ENCODE measurements around the gene GPC6. TPM values are rescaled to one million over a fixed set of nuclear protein-coding genes. Genes with fewer than 3 reads are reported as not detected.

GPC6 gene
- total and polyA plus RNA-seq, 4 donors, result 5.9 to 29.1 (median 18.2) TPM

GRCh38 chr13:93190006-93190405, 36.6 kb upstream of the GPC6 start:
- TF ChIP-seq, protein P1, sequence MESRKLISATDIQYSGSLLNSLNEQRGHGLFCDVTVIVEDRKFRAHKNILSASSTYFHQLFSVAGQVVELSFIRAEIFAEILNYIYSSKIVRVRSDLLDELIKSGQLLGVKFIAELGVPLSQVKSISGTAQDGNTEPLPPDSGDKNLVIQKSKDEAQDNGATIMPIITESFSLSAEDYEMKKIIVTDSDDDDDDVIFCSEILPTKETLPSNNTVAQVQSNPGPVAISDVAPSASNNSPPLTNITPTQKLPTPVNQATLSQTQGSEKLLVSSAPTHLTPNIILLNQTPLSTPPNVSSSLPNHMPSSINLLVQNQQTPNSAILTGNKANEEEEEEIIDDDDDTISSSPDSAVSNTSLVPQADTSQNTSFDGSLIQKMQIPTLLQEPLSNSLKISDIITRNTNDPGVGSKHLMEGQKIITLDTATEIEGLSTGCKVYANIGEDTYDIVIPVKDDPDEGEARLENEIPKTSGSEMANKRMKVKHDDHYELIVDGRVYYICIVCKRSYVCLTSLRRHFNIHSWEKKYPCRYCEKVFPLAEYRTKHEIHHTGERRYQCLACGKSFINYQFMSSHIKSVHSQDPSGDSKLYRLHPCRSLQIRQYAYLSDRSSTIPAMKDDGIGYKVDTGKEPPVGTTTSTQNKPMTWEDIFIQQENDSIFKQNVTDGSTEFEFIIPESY (IDR thresholded peaks at IDR 0.05), result no peak
- TF ChIP-seq JUND (IDR thresholded peaks at IDR 0.05), result no peak
- TF ChIP-seq TAF1 (conservative IDR thresholded peaks at IDR 0.05), result no peak
- TF ChIP-seq FOXA2 (IDR thresholded peaks at IDR 0.05), result no peak
- TF ChIP-seq, protein P2, sequence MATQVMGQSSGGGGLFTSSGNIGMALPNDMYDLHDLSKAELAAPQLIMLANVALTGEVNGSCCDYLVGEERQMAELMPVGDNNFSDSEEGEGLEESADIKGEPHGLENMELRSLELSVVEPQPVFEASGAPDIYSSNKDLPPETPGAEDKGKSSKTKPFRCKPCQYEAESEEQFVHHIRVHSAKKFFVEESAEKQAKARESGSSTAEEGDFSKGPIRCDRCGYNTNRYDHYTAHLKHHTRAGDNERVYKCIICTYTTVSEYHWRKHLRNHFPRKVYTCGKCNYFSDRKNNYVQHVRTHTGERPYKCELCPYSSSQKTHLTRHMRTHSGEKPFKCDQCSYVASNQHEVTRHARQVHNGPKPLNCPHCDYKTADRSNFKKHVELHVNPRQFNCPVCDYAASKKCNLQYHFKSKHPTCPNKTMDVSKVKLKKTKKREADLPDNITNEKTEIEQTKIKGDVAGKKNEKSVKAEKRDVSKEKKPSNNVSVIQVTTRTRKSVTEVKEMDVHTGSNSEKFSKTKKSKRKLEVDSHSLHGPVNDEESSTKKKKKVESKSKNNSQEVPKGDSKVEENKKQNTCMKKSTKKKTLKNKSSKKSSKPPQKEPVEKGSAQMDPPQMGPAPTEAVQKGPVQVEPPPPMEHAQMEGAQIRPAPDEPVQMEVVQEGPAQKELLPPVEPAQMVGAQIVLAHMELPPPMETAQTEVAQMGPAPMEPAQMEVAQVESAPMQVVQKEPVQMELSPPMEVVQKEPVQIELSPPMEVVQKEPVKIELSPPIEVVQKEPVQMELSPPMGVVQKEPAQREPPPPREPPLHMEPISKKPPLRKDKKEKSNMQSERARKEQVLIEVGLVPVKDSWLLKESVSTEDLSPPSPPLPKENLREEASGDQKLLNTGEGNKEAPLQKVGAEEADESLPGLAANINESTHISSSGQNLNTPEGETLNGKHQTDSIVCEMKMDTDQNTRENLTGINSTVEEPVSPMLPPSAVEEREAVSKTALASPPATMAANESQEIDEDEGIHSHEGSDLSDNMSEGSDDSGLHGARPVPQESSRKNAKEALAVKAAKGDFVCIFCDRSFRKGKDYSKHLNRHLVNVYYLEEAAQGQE (IDR thresholded peaks at IDR 0.05), result no peak
- no peak for TF ChIP-seq CTCF (IDR thresholded peaks at IDR 0.05; ENCODE audit: low read depth, low read length, missing input control)
- no peak for TF ChIP-seq NR2F2 (IDR thresholded peaks at IDR 0.05)
- no peak for TF ChIP-seq HNF4A (conservative IDR thresholded peaks at IDR 0.05)
- TF ChIP-seq EGR1 (IDR thresholded peaks at IDR 0.05; ENCODE audit: low read depth in 2 of 2), result no peak
- no peak for TF ChIP-seq GABPA (IDR thresholded peaks at IDR 0.05 in 1 of 2, conservative IDR thresholded peaks at IDR 0.05 in 1 of 2)
- no peak for TF ChIP-seq RXRA (IDR thresholded peaks at IDR 0.05)
- Histone ChIP-seq H3K27me3 (ENCODE audit: control insufficient read depth in 4 of 4, insufficient read depth in 4 of 4, low read length in 3 of 4) (no peaks in the 10 kb centered on the region), H3K36me3 (ENCODE audit: control insufficient read depth in 4 of 4, insufficient read depth in 3 of 4, low read depth in 1 of 4, low read length in 3 of 4) (no peaks in the 10 kb centered on the region), H3K27ac (ENCODE audit: low read depth in 1 of 2, low read length in 2 of 2) (no peak overlapping the region), H3K4me1 (ENCODE audit: control insufficient read depth in 4 of 4, insufficient read depth in 4 of 4, low read length in 3 of 4) (no peaks in the 10 kb centered on the region), H3K9ac (ENCODE audit: low read depth in 1 of 2, low read length in 2 of 2) (no peak overlapping the region), H3K9me3 (ENCODE audit: control insufficient read depth in 4 of 4, low read length in 3 of 4) (peaks cover 0 to 1% (median 0%) of the 10 kb centered on the region in 4 donors), H3K4me3 (ENCODE audit: low read depth in 1 of 3, low read length in 3 of 3) (no peak overlapping the region)
- 87% methylated on average over 2 of the region's 2 CpGs for WGBS
- DNase-seq (ENCODE audit: low spot score), result no peak

- H3K9me3 ChIP-seq (ENCODE audit: control insufficient read depth in 4 of 4, low read length in 3 of 4), result peaks cover 0 to 1% (median 0%) of the 10 kb centered on the region in 4 donors
- H3K27ac ChIP-seq (ENCODE audit: low read depth in 1 of 2, low read length in 2 of 2), result no peak overlapping the region
- no peaks in the 10 kb centered on the region for H3K27me3 ChIP-seq (ENCODE audit: control insufficient read depth in 4 of 4, insufficient read depth in 4 of 4, low read length in 3 of 4)
- DNase-seq (ENCODE audit: low spot score), result no peak
- H3K36me3 ChIP-seq (ENCODE audit: control insufficient read depth in 4 of 4, insufficient read depth in 3 of 4, low read depth in 1 of 4, low read length in 3 of 4), result no peaks in the 10 kb centered on the region
- 96% methylated on average over 4 of the region's 4 CpGs for WGBS
- no peaks in the 10 kb centered on the region for H3K4me1 ChIP-seq (ENCODE audit: control insufficient read depth in 4 of 4, insufficient read depth in 4 of 4, low read length in 3 of 4)
- TF ChIP-seq NR2F2 (IDR thresholded peaks at IDR 0.05) (no peak), JUND (IDR thresholded peaks at IDR 0.05) (no peak), FOXA1 (IDR thresholded peaks at IDR 0.05) (no peak)
- TF ChIP-seq, protein P2 (IDR thresholded peaks at IDR 0.05), result no peak
- no peak overlapping the region for H3K9ac ChIP-seq (ENCODE audit: low read depth in 1 of 2, low read length in 2 of 2)
- H3K4me3 ChIP-seq (ENCODE audit: low read depth in 1 of 3, low read length in 3 of 3), result peak overlapping the region in 1 of 3 donors; percentile 13
Observed at GRCh38 chr13:93193682-93194081, 32.9 kb upstream of the GPC6 start.

Measured in liver (tissue), 9 donors.